Activated CD8-positive, alpha-beta T cell treated with anti-CD3 and anti-CD28 coated beads for 36 hours (primary cell): Measurements from ENCODE around the gene PDZD2. TPM values are rescaled to one million over a fixed set of nuclear protein-coding genes. Genes with fewer than 3 reads are reported as not detected.

Source experiments
- ATAC-seq: fragments of 200-7000 bp; cut with Tn5 transposase; one replicate; pipeline ENCODE4 v1.10.0; 2021; ENCODE audit warnings: mild to moderate bottlenecking, moderate library complexity
- CTCF ChIA-PET: fragments of 350-600 bp; sonication (Branson Sonifier 250); formaldehyde crosslinking; loops from one replicate; lab custom pipeline; 2021; ENCODE audit warnings: antibody characterized with exemption; lab: Charles Lee
- POLR2A ChIA-PET: fragments of 350-600 bp; sonication (Branson Sonifier 250); formaldehyde crosslinking; loops from one replicate; lab custom pipeline; 2021; ENCODE audit warnings: antibody characterized with exemption; lab: Charles Lee
- DNase-seq: peaks from one replicate; pipeline ENCODE4 v3.0.0-alpha.2; 2020
- H3K27ac Mint-ChIP-seq: one replicate; pipeline ENCODE4 v1.8.0; 2021; ENCODE audit warnings: mild to moderate bottlenecking, mixed read lengths
- H3K27me3 Mint-ChIP-seq: one replicate; pipeline ENCODE4 v1.8.0; 2021; ENCODE audit warnings: mixed read lengths
- H3K36me3 Mint-ChIP-seq: one replicate; pipeline ENCODE4 v1.8.0; 2021; ENCODE audit warnings: low read depth, mixed read lengths
- H3K4me1 Mint-ChIP-seq: one replicate; pipeline ENCODE4 v1.8.0; 2021; ENCODE audit warnings: low read depth, mixed read lengths
- H3K4me3 Mint-ChIP-seq: one replicate; pipeline ENCODE4 v1.8.0; 2021; ENCODE audit warnings: mild to moderate bottlenecking, moderate library complexity, mixed read lengths
- H3K9me3 Mint-ChIP-seq: one replicate; pipeline ENCODE4 v1.8.0; 2021; ENCODE audit warnings: mixed read lengths
- intact Hi-C: fragments of 100-400 bp; cut with micrococcal nuclease; formaldehyde crosslinking; loops from one replicate; pipeline ENCODE4 v1.10.0; 2022
- total RNA-seq, 2 experiments: library from RNA; stranded (reverse); gene quantifications; one replicate each; pipeline ENCODE4 v1.2.3, GENCODE V29; 2021
- TF ChIP-seq, protein P1 (sequence below): fragments of 200-600 bp; IDR thresholded peaks from one replicate; pipeline ENCODE4 v1.8.0; 2022; ENCODE audit warnings: antibody characterized with exemption, mild to moderate bottlenecking

Gene PDZD2
- total RNA-seq, 2 experiments from 2014 or later, result not detected

GRCh38 chr5:31706186-31706585 lies 67.3 kb downstream of the PDZD2 start:
- H3K4me3 Mint-ChIP-seq, result no peak overlapping the region
- no peaks in the 10 kb centered on the region for H3K4me1 Mint-ChIP-seq
- DNase-seq, result no peak
- intact Hi-C loops, result no loop called here
- H3K27me3 Mint-ChIP-seq, result no peaks in the 10 kb centered on the region
- peaks cover 2% of the 10 kb centered on the region for H3K9me3 Mint-ChIP-seq
- no peak for ATAC-seq
- ChIA-PET POLR2A (no interaction called here), CTCF (no interaction called here)
- H3K36me3 Mint-ChIP-seq, result no peaks in the 10 kb centered on the region
- TF ChIP-seq, protein P1, sequence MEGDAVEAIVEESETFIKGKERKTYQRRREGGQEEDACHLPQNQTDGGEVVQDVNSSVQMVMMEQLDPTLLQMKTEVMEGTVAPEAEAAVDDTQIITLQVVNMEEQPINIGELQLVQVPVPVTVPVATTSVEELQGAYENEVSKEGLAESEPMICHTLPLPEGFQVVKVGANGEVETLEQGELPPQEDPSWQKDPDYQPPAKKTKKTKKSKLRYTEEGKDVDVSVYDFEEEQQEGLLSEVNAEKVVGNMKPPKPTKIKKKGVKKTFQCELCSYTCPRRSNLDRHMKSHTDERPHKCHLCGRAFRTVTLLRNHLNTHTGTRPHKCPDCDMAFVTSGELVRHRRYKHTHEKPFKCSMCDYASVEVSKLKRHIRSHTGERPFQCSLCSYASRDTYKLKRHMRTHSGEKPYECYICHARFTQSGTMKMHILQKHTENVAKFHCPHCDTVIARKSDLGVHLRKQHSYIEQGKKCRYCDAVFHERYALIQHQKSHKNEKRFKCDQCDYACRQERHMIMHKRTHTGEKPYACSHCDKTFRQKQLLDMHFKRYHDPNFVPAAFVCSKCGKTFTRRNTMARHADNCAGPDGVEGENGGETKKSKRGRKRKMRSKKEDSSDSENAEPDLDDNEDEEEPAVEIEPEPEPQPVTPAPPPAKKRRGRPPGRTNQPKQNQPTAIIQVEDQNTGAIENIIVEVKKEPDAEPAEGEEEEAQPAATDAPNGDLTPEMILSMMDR, result no peak
- H3K27ac Mint-ChIP-seq, result no peak overlapping the region

DNA sequence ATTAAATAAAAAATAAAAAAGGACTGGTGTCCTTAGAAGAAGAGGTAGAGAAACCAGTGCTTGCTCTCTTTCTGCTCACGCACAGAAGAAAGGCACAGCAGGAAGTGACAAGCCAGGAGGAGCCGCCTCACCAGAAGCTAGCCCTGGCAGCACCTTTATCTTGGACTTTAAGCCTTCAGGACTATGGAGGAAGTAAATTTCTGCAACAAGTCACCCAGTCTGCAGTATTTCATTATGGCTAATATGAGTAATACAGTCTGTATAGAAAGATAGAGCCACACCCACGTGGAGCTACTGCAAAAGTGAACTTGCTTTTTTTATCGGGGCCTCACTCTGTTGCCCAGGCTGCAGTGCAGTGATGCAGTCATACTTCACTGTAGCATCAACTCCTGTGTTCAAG lies 68.4 kb downstream of the PDZD2 start:
- TF ChIP-seq, protein P1, result no peak
- POLR2A ChIA-PET, result no interaction called here
- Mint-ChIP-seq H3K27me3 (no peaks in the 10 kb centered on the region), H3K36me3 (no peaks in the 10 kb centered on the region), H3K4me1 (no peaks in the 10 kb centered on the region), H3K4me3 (no peak overlapping the region), H3K9me3 (peaks cover 2% of the 10 kb centered on the region), H3K27ac (no peak overlapping the region)
- intact Hi-C loops, result no loop called here
- CTCF ChIA-PET, result interaction anchor here (1.2 kb wide), 1 partner anchor 27 kb away, joined by 3 read pairs; no protein-coding TSS in a partner anchor
- ATAC-seq (no peak), DNase-seq (no peak)

DNA sequence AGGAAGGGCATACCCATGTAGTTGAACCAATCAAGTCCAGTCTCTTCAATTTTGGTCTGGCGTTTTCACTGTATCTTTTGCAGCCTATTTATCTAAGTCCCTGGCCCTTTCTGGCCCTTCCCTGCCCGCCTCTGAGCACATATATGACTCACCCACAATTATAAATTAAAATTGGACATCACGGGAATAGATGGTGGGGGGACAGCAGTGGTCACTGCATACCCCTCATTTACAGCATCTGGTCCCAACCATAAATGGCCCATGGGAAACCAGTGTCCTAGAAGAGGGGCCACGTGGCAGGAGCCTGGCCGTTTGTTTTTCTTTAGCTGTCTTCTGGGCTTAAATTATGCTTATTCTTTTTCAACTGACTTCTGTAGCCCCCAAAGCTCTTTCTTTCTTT lies 69.2 kb downstream of the PDZD2 start:
- DNase-seq (no peak), ATAC-seq (no peak)
- Mint-ChIP-seq H3K27ac (no peak overlapping the region), H3K4me1 (no peaks in the 10 kb centered on the region), H3K4me3 (no peak overlapping the region), H3K36me3 (no peaks in the 10 kb centered on the region), H3K27me3 (no peaks in the 10 kb centered on the region), H3K9me3 (peaks cover 2% of the 10 kb centered on the region)
- TF ChIP-seq, protein P1, result no peak
- intact Hi-C loops, result no loop called here
- POLR2A ChIA-PET, result no interaction called here
- CTCF ChIA-PET, result interaction anchor here (1.2 kb wide), 1 partner anchor 28 kb away, joined by 3 read pairs; no protein-coding TSS in a partner anchor

DNA sequence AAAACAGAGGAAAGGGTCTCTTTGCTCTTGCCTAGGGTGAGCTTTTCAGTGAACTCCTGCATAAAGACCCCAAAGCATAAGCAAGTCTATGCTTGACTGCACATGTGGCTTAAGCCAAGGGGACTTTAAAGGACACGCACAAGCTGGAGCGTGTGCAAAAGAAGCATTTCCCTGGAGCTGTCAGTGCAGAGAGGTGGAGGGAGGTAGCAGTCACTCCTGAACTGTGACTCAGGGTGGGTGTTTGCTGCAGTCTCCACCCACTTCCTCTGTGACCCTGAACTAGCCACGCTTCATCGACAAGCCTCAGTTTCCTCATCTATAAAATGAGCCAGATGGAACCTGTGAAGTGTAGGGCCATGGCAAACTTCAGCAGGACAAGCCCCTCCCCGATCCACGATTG lies 72.4 kb downstream of the PDZD2 start:
- DNase-seq (no peak), ATAC-seq (no peak)
- TF ChIP-seq, protein P1, result no peak
- intact Hi-C loops, result no loop called here
- no peaks in the 10 kb centered on the region for H3K27me3 Mint-ChIP-seq
- no peaks in the 10 kb centered on the region for H3K36me3 Mint-ChIP-seq
- no peak overlapping the region for H3K4me3 Mint-ChIP-seq
- CTCF ChIA-PET, result no interaction called here
- H3K9me3 Mint-ChIP-seq, result no peaks in the 10 kb centered on the region
- H3K4me1 Mint-ChIP-seq, result no peaks in the 10 kb centered on the region
- POLR2A ChIA-PET, result no interaction called here
- no peak overlapping the region for H3K27ac Mint-ChIP-seq

GRCh38 chr5:31711935-31712592 lies 73.1 kb downstream of the PDZD2 start:
- no peaks in the 10 kb centered on the region for H3K36me3 Mint-ChIP-seq
- H3K27me3 Mint-ChIP-seq, result no peaks in the 10 kb centered on the region
- no peak overlapping the region for H3K27ac Mint-ChIP-seq
- ChIA-PET POLR2A (no interaction called here), CTCF (no interaction called here)
- H3K9me3 Mint-ChIP-seq, result no peaks in the 10 kb centered on the region
- intact Hi-C loops, result no loop called here
- no peaks in the 10 kb centered on the region for H3K4me1 Mint-ChIP-seq
- no peak for ATAC-seq
- TF ChIP-seq, protein P1, result no peak
- DNase-seq, result no peak
- no peak overlapping the region for H3K4me3 Mint-ChIP-seq
